Endothelial cell of umbilical vein (primary cell): Measurements from ENCODE around the gene CAMK2N1. TPM values are rescaled to one million over a fixed set of nuclear protein-coding genes. Genes with fewer than 3 reads are reported as not detected.

Experiments used
- BruUV-seq: library from RNA; stranded (reverse); fragments of 400-500 nt; replicated peaks from 2 replicates; lab custom pipeline; 2021; lab: Mats Ljungman, UMichigan
- CTCF ChIA-PET: fragments of 300-600, 350-600 bp; sonication (Branson Sonifier 250); formaldehyde crosslinking; loops from one replicate; lab custom pipeline; 2021; ENCODE audit warnings: antibody characterized with exemption, inconsistent platforms; lab: Charles Lee
- POLR2A ChIA-PET: fragments of 300-600, 350-600 bp; sonication (Branson Sonifier 250); formaldehyde crosslinking; loops from one replicate; lab custom pipeline; 2021; ENCODE audit warnings: antibody characterized with exemption, inconsistent platforms; lab: Charles Lee
- DNase-seq: peaks from one replicate; pipeline ENCODE4 v3.0.0-alpha.2; 2011; ENCODE audit warnings: low read depth, low spot score
- FAIRE-seq: peaks from 2 replicates; lab custom pipeline; 2011; peaks lifted over from hg19 to GRCh38; lab: Jason Lieb, UNC
- H2AFZ ChIP-seq: 2 replicates; pipeline ENCODE4 v1.6.0; 2012; ENCODE audit warnings: low read depth, low read length, control low read depth, inconsistent platforms
- H3K27ac ChIP-seq: 2 replicates; pipeline ENCODE4 v1.5.1; 2011; ENCODE audit warnings: low read depth, mild to moderate bottlenecking, control low read depth, low read length, moderate library complexity; ENCODE audit not compliant: insufficient read depth
- H3K27me3 ChIP-seq, 2 experiments: 2 replicates each; pipeline versions ENCODE4 v1.6.0 to v1.6.1; 2011; ENCODE audit warnings: low read length in 2 of 2, mixed read lengths in 1 of 2; ENCODE audit not compliant: control insufficient read depth in 2 of 2, insufficient read depth in 2 of 2
- H3K36me3 ChIP-seq, 2 experiments: 2 replicates in 1 of 2; 3 replicates in 1 of 2; pipeline ENCODE4 v1.5.1; 2011; ENCODE audit warnings: low read length in 2 of 2, mild to moderate bottlenecking in 1 of 2, moderate library complexity in 1 of 2; ENCODE audit not compliant: control insufficient read depth in 2 of 2, insufficient read depth in 2 of 2; ENCODE audit errors: extremely low read depth in 1 of 2
- H3K4me1 ChIP-seq: 3 replicates; pipeline ENCODE4 v1.5.1; 2011; ENCODE audit warnings: mild to moderate bottlenecking, low read length; ENCODE audit not compliant: control insufficient read depth, insufficient read depth; ENCODE audit errors: extremely low read depth
- H3K4me2 ChIP-seq: 2 replicates; pipeline ENCODE4 v1.6.1; 2011; ENCODE audit warnings: low read length, control low read depth, mixed read lengths; ENCODE audit not compliant: insufficient read depth
- H3K4me3 ChIP-seq, 3 experiments: fragments of 200-600 bp in 1 of 3; sonication (generic), shearing (Covaris generic) in 1 of 3; replicated peaks in 1 of 3; 2 replicates each; pipeline ENCODE4 v1.5.1; 2011 to 2016; ENCODE audit warnings: control low read depth in 3 of 3, low read length in 3 of 3, mild to moderate bottlenecking in 2 of 3, inconsistent platforms in 1 of 3, low read depth in 1 of 3, moderate library complexity in 1 of 3; ENCODE audit not compliant: insufficient read depth in 1 of 3
- H3K79me2 ChIP-seq: 2 replicates; pipeline ENCODE4 v1.6.0; 2012; ENCODE audit warnings: low read length, inconsistent platforms; ENCODE audit not compliant: control insufficient read depth, insufficient read depth
- H3K9ac ChIP-seq: replicated peaks from 2 replicates; pipeline ENCODE3; 2011; ENCODE audit warnings: low read length, control low read depth; ENCODE audit not compliant: insufficient read depth; ENCODE audit errors: extremely low read depth
- H3K9me1 ChIP-seq: replicated peaks from 3 replicates; pipeline ENCODE4 v1.6.0; 2011; ENCODE audit warnings: mild to moderate bottlenecking, low read length; ENCODE audit not compliant: control insufficient read depth, insufficient read depth; ENCODE audit errors: extremely low read depth
- H3K9me3 ChIP-seq: replicated peaks from 2 replicates; pipeline ENCODE4 v1.5.1; 2012; ENCODE audit warnings: low read length, inconsistent platforms; ENCODE audit not compliant: control insufficient read depth, insufficient read depth
- H4K20me1 ChIP-seq: replicated peaks from 2 replicates; pipeline ENCODE3; 2011; ENCODE audit warnings: mild to moderate bottlenecking, low read length; ENCODE audit not compliant: control insufficient read depth, insufficient read depth; ENCODE audit errors: extremely low read depth
- CTCF ChIP-seq, 2 donors: IDR thresholded peaks; 1 replicate in 1 of 2; 2 replicates in 1 of 2; pipeline ENCODE4 v1.5.1; 2011; ENCODE audit warnings: low read length in 2 of 2, mild to moderate bottlenecking in 2 of 2, moderate library complexity in 2 of 2, control low read depth in 1 of 2, inconsistent platforms in 1 of 2, low read depth in 1 of 2; ENCODE audit not compliant: insufficient read depth in 1 of 2; ENCODE audit errors: extremely low read depth in 1 of 2
- EZH2 ChIP-seq: IDR thresholded peaks from 2 replicates; pipeline ENCODE4 v1.6.1; 2012; ENCODE audit warnings: borderline replicate concordance, low read depth, mild to moderate bottlenecking, moderate library complexity, low read length, inconsistent platforms; ENCODE audit not compliant: severe bottlenecking
- FOS ChIP-seq: IDR thresholded peaks from 2 replicates; pipeline ENCODE4 v1.6.1; 2011; ENCODE audit warnings: mild to moderate bottlenecking, low read length, moderate library complexity, borderline replicate concordance; ENCODE audit not compliant: insufficient read depth
- GATA2 ChIP-seq: IDR thresholded peaks from 2 replicates; pipeline ENCODE4 v1.7.0; 2011; ENCODE audit warnings: low read depth, mild to moderate bottlenecking, moderate library complexity, mixed read lengths, low read length; ENCODE audit not compliant: insufficient read length, insufficient read depth
- JUN ChIP-seq: IDR thresholded peaks from 2 replicates; pipeline ENCODE4 v1.6.1; 2011; ENCODE audit warnings: borderline replicate concordance, low read depth; ENCODE audit not compliant: insufficient read length, insufficient read depth
- MAX ChIP-seq: IDR thresholded peaks from 2 replicates; pipeline ENCODE4 v1.6.1; 2011; ENCODE audit not compliant: insufficient read depth, insufficient read length
- MYC ChIP-seq: IDR thresholded peaks from one replicate; pipeline ENCODE4 v1.6.1; 2011; ENCODE audit warnings: mild to moderate bottlenecking, low read depth, low read length
- POLR2A ChIP-seq: IDR thresholded peaks from 2 replicates; pipeline ENCODE4 v1.6.1; 2012; ENCODE audit warnings: low read depth, mild to moderate bottlenecking, control low read depth, low read length
- POLR2AphosphoS5 ChIP-seq: IDR thresholded peaks from 2 replicates; pipeline ENCODE4 v1.6.1; 2012; ENCODE audit warnings: low read depth, mild to moderate bottlenecking, control low read depth, low read length, moderate library complexity; ENCODE audit not compliant: insufficient read depth
- dilution Hi-C: fragments of 300-500 bp; cut with MboI; formaldehyde crosslinking; loops from one replicate; pipeline ENCODE4 v1.15.0; 2019; ENCODE audit warnings: low sequenced_read_pairs; ENCODE audit not compliant: extremely low pct_ligation_motif_present
- intact Hi-C: fragments of 100-400 bp; cut with micrococcal nuclease; formaldehyde crosslinking; loops from one replicate; pipeline ENCODE4 v1.10.0; 2022
- polyA plus RNA-seq, 4 experiments: library from polyadenylated mRNA; depleted of rRNA in 3 of 4; stranded (reverse) in 3 of 4; unstranded in 1 of 4; fragments of >200 nt; gene quantifications; 2 replicates each; pipeline versions ENCODE4 v1.2.1 to v1.2.3, GENCODE V29; 2011 to 2012; ENCODE audit warnings: missing spikeins in 1 of 4
- total RNA-seq: library from RNA; stranded (reverse); gene quantifications from 2 replicates; pipeline ENCODE4 v1.2.3, GENCODE V29; 2021

CAMK2N1 gene
- total and polyA plus RNA-seq, 2 donors (not counting 3 experiments of a cell fraction or from before 2014, with no cell fraction given) = 3.3 to 18.3 TPM

GRCh38 chr1:20493839-20494608 is 8.0 kb upstream of the CAMK2N1 start:
- CTCF ChIA-PET = interaction anchor here (0.6 to 6.7 kb wide), 34 partner anchors 10 to 612 kb away, joined by 3 to 81 read pairs (median 4); partner anchors contain the start of genes CAMK2N1, MUL1 and OTUD3
- peak overlapping the region; percentile 0 for H2AFZ ChIP-seq
- no peaks in the 10 kb centered on the region for H3K27me3 ChIP-seq
- DNase-seq = peak; percentile 98
- H3K4me2 ChIP-seq = peak overlapping the region; percentile 57
- H3K27ac ChIP-seq = peak overlapping the region; percentile 90
- H3K79me2 ChIP-seq = no peaks in the 10 kb centered on the region
- no peaks in the 10 kb centered on the region for H3K9me1 ChIP-seq
- dilution Hi-C loops = no loop called here
- FAIRE-seq = peak; percentile 97
- H3K9ac ChIP-seq = peak overlapping the region; percentile 64
- no peaks in the 10 kb centered on the region for H3K9me3 ChIP-seq
- POLR2A ChIA-PET = interaction anchor here (1.1 to 1.6 kb wide), 3 partner anchors 8 to 11 kb away, joined by 3 to 4 read pairs (median 4); partner anchors contain the start of gene CAMK2N1
- BruUV-seq = TSS peak; percentile 32
- H3K4me3 ChIP-seq = peak overlapping the region in 1 of 3 experiments; percentile 13
- no peaks in the 10 kb centered on the region for H4K20me1 ChIP-seq
- peaks cover 0 to 1% of the 10 kb centered on the region in 2 experiments for H3K36me3 ChIP-seq
- intact Hi-C loops = loop anchor here (1.0 to 10.0 kb wide), 14 partner anchors 8 to 729 kb away; partner anchors contain the start of genes CAMK2N1, MUL1 and OTUD3
- peak; percentile 90 for TF ChIP-seq POLR2AphosphoS5
- no peak for TF ChIP-seq GATA2
- no peak for TF ChIP-seq POLR2A
- TF ChIP-seq MAX = peak; percentile 63
- peak; percentile 75 for TF ChIP-seq MYC
- TF ChIP-seq FOS = peak; percentile 82
- TF ChIP-seq CTCF (IDR thresholded peaks at IDR 0.05; ENCODE audit: extremely low read depth in 1 of 2, insufficient read depth in 1 of 2, low read depth in 1 of 2, low read length in 2 of 2) = peak; percentile 89 to 96
- TF ChIP-seq JUN = peak; percentile 90
- TF ChIP-seq EZH2 = no peak
- H3K4me1 ChIP-seq = peaks cover 23% of the 10 kb centered on the region
